Naive thymus-derived CD4-positive, alpha-beta T cell (primary cell): ENCODE results near the gene PLAAT2. TPM values are rescaled to one million over a fixed set of nuclear protein-coding genes. Genes with fewer than 3 reads are reported as not detected.
A peak's percentile ranks its signal among the peaks of the same experiment; 100 is the strongest.

Source experiments
- ATAC-seq: fragments of 150-1000 bp; cut with Tn5 transposase; 2 replicates; pipeline ENCODE4 v1.10.0; 2021; ENCODE audit warnings: mild to moderate bottlenecking, moderate library complexity
- CTCF ChIA-PET: fragments of 350-600 bp; sonication (Branson Sonifier 250); formaldehyde crosslinking; loops from one replicate; lab custom pipeline; 2021; ENCODE audit warnings: antibody characterized with exemption; lab: Charles Lee
- POLR2A ChIA-PET: fragments of 350-600 bp; sonication (Branson Sonifier 250); formaldehyde crosslinking; loops from one replicate; lab custom pipeline; 2021; ENCODE audit warnings: antibody characterized with exemption, inconsistent platforms; lab: Charles Lee
- DNase-seq, 9 donors: peaks; one replicate each; pipeline versions ENCODE4 v3.0.0 to v3.0.0-alpha.2; 2020 to 2022; ENCODE audit warnings: mixed read lengths in 1 of 9
- H3K27ac ChIP-seq: one replicate; pipeline ENCODE4 v1.7.0; 2013; ENCODE audit warnings: mild to moderate bottlenecking, low read depth, low read length, moderate library complexity
- H3K27me3 ChIP-seq, 2 donors: one replicate each; pipeline ENCODE4 v1.7.0; 2013; ENCODE audit warnings: low read length in 2 of 2, mild to moderate bottlenecking in 2 of 2, moderate library complexity in 2 of 2; ENCODE audit not compliant: control insufficient read depth in 2 of 2, insufficient read depth in 2 of 2
- H3K36me3 ChIP-seq, 3 experiments: 1 replicate in 2 of 3; 2 replicates in 1 of 3; pipeline ENCODE4 v1.7.0; 2013; ENCODE audit warnings: low read length in 3 of 3, mild to moderate bottlenecking in 3 of 3, moderate library complexity in 1 of 3; ENCODE audit not compliant: insufficient read depth in 3 of 3, control insufficient read depth in 2 of 3
- H3K4me1 ChIP-seq, 2 donors: one replicate each; pipeline ENCODE4 v1.7.0; 2013; ENCODE audit warnings: low read length in 2 of 2, mild to moderate bottlenecking in 2 of 2, moderate library complexity in 1 of 2; ENCODE audit not compliant: control insufficient read depth in 2 of 2, insufficient read depth in 2 of 2
- H3K4me3 ChIP-seq: 2 replicates; pipeline ENCODE4 v1.7.0; 2013; ENCODE audit warnings: mild to moderate bottlenecking, low read length
- H3K9me3 ChIP-seq, 3 experiments: 1 replicate in 2 of 3; 2 replicates in 1 of 3; pipeline ENCODE4 v1.7.0; 2013; ENCODE audit warnings: low read length in 3 of 3; ENCODE audit not compliant: control insufficient read depth in 2 of 3
- H3K27ac Mint-ChIP-seq, 9 donors: one replicate each; pipeline ENCODE4 v1.8.0; 2020 to 2022; ENCODE audit warnings: mixed read lengths in 9 of 9, mild to moderate bottlenecking in 8 of 9, moderate library complexity in 5 of 9, inconsistent platforms in 2 of 9
- H3K27me3 Mint-ChIP-seq, 5 donors: one replicate each; pipeline ENCODE4 v1.8.0; 2021 to 2022; ENCODE audit warnings: mixed read lengths in 5 of 5, mild to moderate bottlenecking in 1 of 5
- H3K36me3 Mint-ChIP-seq, 5 donors: one replicate each; pipeline ENCODE4 v1.8.0; 2020 to 2022; ENCODE audit warnings: mixed read lengths in 5 of 5, mild to moderate bottlenecking in 3 of 5, inconsistent platforms in 1 of 5
- H3K4me1 Mint-ChIP-seq, 7 donors: one replicate each; pipeline ENCODE4 v1.8.0; 2020 to 2022; ENCODE audit warnings: mixed read lengths in 7 of 7, mild to moderate bottlenecking in 3 of 7, inconsistent platforms in 1 of 7
- H3K4me3 Mint-ChIP-seq, 10 donors: one replicate each; pipeline ENCODE4 v1.8.0; 2020 to 2022; ENCODE audit warnings: mild to moderate bottlenecking in 10 of 10, mixed read lengths in 10 of 10, moderate library complexity in 6 of 10, inconsistent platforms in 2 of 10
- H3K9me3 Mint-ChIP-seq, 11 donors: one replicate each; pipeline ENCODE4 v1.8.0; 2020 to 2022; ENCODE audit warnings: mixed read lengths in 11 of 11, mild to moderate bottlenecking in 4 of 11, inconsistent platforms in 1 of 11, moderate library complexity in 1 of 11
- intact Hi-C, 2 donors: fragments of 100-400 bp; cut with micrococcal nuclease; formaldehyde crosslinking; loops; one replicate each; pipeline ENCODE4 v1.15.1; 2023
- polyA plus RNA-seq, 2 donors: library from polyadenylated mRNA; unstranded; fragments of 300-500 nt; fragmentation: Illumina TruSeq; gene quantifications; one replicate each; pipeline ENCODE4 v1.2.3, GENCODE V29; 2021
- total RNA-seq, 6 experiments: library from RNA in 5 of 6; stranded (reverse) in 5 of 6; gene quantifications; 1 replicate in 5 of 6; 2 replicates in 1 of 6; pipeline ENCODE4 v1.2.3 and lab custom pipeline; 2021 to 2026

Gene PLAAT2
- total and polyA plus RNA-seq, 7 experiments from 2014 or later, result 0.51 TPM; not detected in 6

GRCh38 chr11:63560506-63561180 is 2.5 kb downstream of the PLAAT2 start:
- Histone ChIP-seq H3K36me3 (no peaks in the 10 kb centered on the region), H3K27ac (peak overlapping the region; percentile 56), H3K27me3 (no peaks in the 10 kb centered on the region), H3K4me3 (no peak overlapping the region), H3K4me1 (peaks cover 24 to 44% of the 10 kb centered on the region in 2 donors), H3K9me3 (no peaks in the 10 kb centered on the region)
- no peaks in the 10 kb centered on the region for H3K27me3 Mint-ChIP-seq
- ATAC-seq, result peak; percentile 80
- CTCF ChIA-PET, result interaction anchor here (0.7 to 1.9 kb wide), 3 partner anchors 24 to 1777 kb away, joined by 3 to 6 read pairs (median 4); partner anchors contain the start of gene PLAAT4
- H3K4me3 Mint-ChIP-seq, result peak overlapping the region in 9 of 10 donors; percentile 66 to 80 (median 79)
- DNase-seq, result peak in 7 of 9 donors; percentile 45 to 61 (median 51)
- no peaks in the 10 kb centered on the region for H3K36me3 Mint-ChIP-seq
- intact Hi-C loops, result loop anchor here (1.0 to 10.0 kb wide), 3 partner anchors 7 to 114 kb away; partner anchors contain the start of gene ATL3 (in 1 of the 2)
- H3K9me3 Mint-ChIP-seq, result no peaks in the 10 kb centered on the region
- peaks cover 38 to 85% (median 70%) of the 10 kb centered on the region in 7 donors for H3K4me1 Mint-ChIP-seq
- POLR2A ChIA-PET, result interaction anchor here (1.1 to 3.3 kb wide), 5 partner anchors 9 to 29 kb away, joined by 3 to 21 read pairs (median 5); partner anchors contain the start of gene PLAAT4
- peak overlapping the region; percentile 16 to 95 (median 85) for H3K27ac Mint-ChIP-seq

GRCh38 chr11:63558459-63559157 is 4.6 kb downstream of the PLAAT2 start:
- H3K27ac Mint-ChIP-seq, result peak overlapping the region in 7 of 9 donors; percentile 4 to 84 (median 38)

GRCh38 chr11:63557570-63557969 is 5.6 kb downstream of the PLAAT2 start:
- Histone ChIP-seq H3K27ac (no peak overlapping the region), H3K9me3 (no peaks in the 10 kb centered on the region)
- CTCF ChIA-PET, result no interaction called here

More at GRCh38 chr11:63558459-63559157, 4.6 kb downstream of the PLAAT2 start:
- ATAC-seq (no peak), DNase-seq (no peak)
- Mint-ChIP-seq H3K4me1 (peaks cover 36 to 86% (median 73%) of the 10 kb centered on the region in 7 donors), H3K36me3 (peaks cover 0 to 3% (median 0%) of the 10 kb centered on the region in 5 donors), H3K27me3 (no peaks in the 10 kb centered on the region), H3K9me3 (no peaks in the 10 kb centered on the region), H3K4me3 (no peak overlapping the region)
- CTCF ChIA-PET, result interaction anchor here (1.2 kb wide), 1 partner anchor 22 kb away, joined by 3 read pairs; the partner anchor contains the start of gene PLAAT4
- POLR2A ChIA-PET, result interaction anchor here (0.6 to 3.3 kb wide), 5 partner anchors 9 to 818 kb away, joined by 3 to 15 read pairs (median 5); partner anchors contain the start of gene PLAAT4
- Histone ChIP-seq H3K27ac (no peak overlapping the region), H3K36me3 (no peaks in the 10 kb centered on the region), H3K4me3 (no peak overlapping the region), H3K9me3 (no peaks in the 10 kb centered on the region), H3K4me1 (peaks cover 25 to 51% of the 10 kb centered on the region in 2 donors), H3K27me3 (no peaks in the 10 kb centered on the region)
- intact Hi-C loops, result no loop called here

GRCh38 chr11:63556404-63557013 is 6.7 kb downstream of the PLAAT2 start:
- CTCF ChIA-PET, result interaction anchor here (1.3 kb wide), 1 partner anchor 77 kb away, joined by 3 read pairs; no protein-coding TSS in a partner anchor
- intact Hi-C loops, result no loop called here
- POLR2A ChIA-PET, result interaction anchor here (0.8 to 1.8 kb wide), 5 partner anchors 8 to 21 kb away, joined by 3 to 5 read pairs (median 4); no protein-coding TSS in a partner anchor
- H3K36me3 Mint-ChIP-seq, result peaks cover 0 to 7% (median 0%) of the 10 kb centered on the region in 5 donors
- DNase-seq, result no peak
- H3K4me1 ChIP-seq, result peaks cover 46 to 65% of the 10 kb centered on the region in 2 donors
- no peak overlapping the region for H3K4me3 ChIP-seq
- ATAC-seq, result no peak
- no peak overlapping the region for H3K27ac ChIP-seq
- no peaks in the 10 kb centered on the region for H3K27me3 Mint-ChIP-seq
- H3K9me3 Mint-ChIP-seq, result no peaks in the 10 kb centered on the region
- no peaks in the 10 kb centered on the region for H3K27me3 ChIP-seq
- H3K36me3 ChIP-seq, result no peaks in the 10 kb centered on the region
- no peaks in the 10 kb centered on the region for H3K9me3 ChIP-seq
- H3K27ac Mint-ChIP-seq, result peak overlapping the region in 8 of 9 donors; percentile 2 to 96 (median 44)
- peaks cover 44 to 92% (median 82%) of the 10 kb centered on the region in 7 donors for H3K4me1 Mint-ChIP-seq
- H3K4me3 Mint-ChIP-seq, result no peak overlapping the region

More at GRCh38 chr11:63557570-63557969, 5.6 kb downstream of the PLAAT2 start:
- Mint-ChIP-seq H3K4me3 (no peak overlapping the region), H3K36me3 (peaks cover 0 to 7% (median 0%) of the 10 kb centered on the region in 5 donors), H3K27ac (peak overlapping the region in 6 of 9 donors; percentile 0 to 96 (median 38)), H3K27me3 (no peaks in the 10 kb centered on the region), H3K4me1 (peaks cover 40 to 92% (median 80%) of the 10 kb centered on the region in 7 donors), H3K9me3 (no peaks in the 10 kb centered on the region)
- DNase-seq, result no peak
- ATAC-seq, result no peak
- intact Hi-C loops, result no loop called here
- Histone ChIP-seq H3K36me3 (no peaks in the 10 kb centered on the region), H3K4me3 (no peak overlapping the region), H3K4me1 (peaks cover 36 to 61% of the 10 kb centered on the region in 2 donors), H3K27me3 (no peaks in the 10 kb centered on the region)
- POLR2A ChIA-PET, result interaction anchor here (1.7 kb wide), 1 partner anchor 12 kb away, joined by 5 read pairs; no protein-coding TSS in a partner anchor

- H3K4me1 Mint-ChIP-seq, result peaks cover 34 to 85% (median 77%) of the 10 kb centered on the region in 7 donors
- H3K36me3 Mint-ChIP-seq, result peaks cover 0 to 11% (median 0%) of the 10 kb centered on the region in 5 donors
- intact Hi-C loops, result loop anchor here (1.0 to 5.0 kb wide), 3 partner anchors 9 to 127 kb away; partner anchors contain the start of genes PLAAT3 (in 1 of the 2) and RTN3 (in 1 of the 2)
- H3K27me3 Mint-ChIP-seq, result no peaks in the 10 kb centered on the region
- peak overlapping the region in 8 of 9 donors; percentile 86 to 98 (median 95) for H3K27ac Mint-ChIP-seq
- ChIA-PET POLR2A (interaction anchor here (0.6 to 6.9 kb wide), 5 partner anchors 13 to 31 kb away, joined by 4 to 172 read pairs (median 7); partner anchors contain the start of gene PLAAT4), CTCF (interaction anchor here (0.6 to 4.2 kb wide), 2 partner anchors 17 to 127 kb away, joined by 3 to 25 read pairs; partner anchors contain the start of genes PLAAT4 and RTN3)
- H3K27ac ChIP-seq, result peak overlapping the region; percentile 3
- H3K9me3 Mint-ChIP-seq, result no peaks in the 10 kb centered on the region
- H3K36me3 ChIP-seq, result no peaks in the 10 kb centered on the region
- H3K27me3 ChIP-seq, result no peaks in the 10 kb centered on the region
- DNase-seq, result no peak
- no peak overlapping the region for H3K4me3 ChIP-seq
- no peaks in the 10 kb centered on the region for H3K9me3 ChIP-seq
- no peak for ATAC-seq
- H3K4me3 Mint-ChIP-seq, result peak overlapping the region in 8 of 10 donors; percentile 2 to 92 (median 54)
- peaks cover 35 to 51% of the 10 kb centered on the region in 2 donors for H3K4me1 ChIP-seq
Measured at GRCh38 chr11:63554877-63555223, 8.3 kb downstream of the PLAAT2 start.
